Measurements from ENCODE around the gene CPT1B.
"Not testable (repeated sequence)": the region's sequence is repeated elsewhere in the genome, so short reads cannot be mapped to it uniquely, and the experiment has no call there.

- TF ChIP-seq CTCF, POLR2A (IDR thresholded peaks at IDR 0.05): not testable (repeated sequence)
These were observed 36.6 kb downstream of the CPT1B start for GRCh38 chr22:50541667-50542026.

Data from lower leg skin (tissue), 3 donors.